PC-9 (cell line): ENCODE measurements around the gene LMTK3.

Experiments used
- CTCF ChIP-seq: fragments of 200-600 bp; sonication (generic); conservative IDR thresholded peaks from 2 replicates; pipeline ENCODE4 v1.6.1; 2017; ENCODE audit warnings: mixed run types, antibody characterized with exemption, mild to moderate bottlenecking, moderate library complexity
- EZH2 ChIP-seq: fragments of 200-600 bp; sonication (generic); IDR thresholded peaks from 2 replicates; pipeline ENCODE4 v1.8.0; 2017; ENCODE audit warnings: antibody characterized with exemption, low read depth

DNA sequence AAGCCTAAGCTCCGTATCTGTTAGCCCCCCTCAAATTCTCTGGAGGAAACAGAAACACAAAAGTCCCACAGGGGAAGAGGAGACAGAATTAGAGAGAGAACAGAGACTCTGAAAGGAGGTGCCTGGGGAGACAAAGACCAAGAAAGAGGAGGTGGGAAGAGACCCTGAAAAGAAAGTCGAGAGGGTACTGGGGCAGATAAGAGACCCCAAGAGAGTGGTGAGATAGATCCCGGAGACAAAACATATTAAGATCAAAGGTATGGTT is 66.8 kb downstream of the LMTK3 start:
- no peak for TF ChIP-seq CTCF
- TF ChIP-seq EZH2 = no peak
